DOHH2 (cell line): Measurements from ENCODE around the gene TSPAN12.

Source experiments
- H3F3A ChIP-seq: fragments of 200-600 bp; sonication (generic), shearing (Covaris generic); 2 replicates; pipeline ENCODE4 v1.6.0; 2016; ENCODE audit warnings: antibody characterized with exemption, mild to moderate bottlenecking; ENCODE audit not compliant: control insufficient read depth, insufficient read depth
- H3K27ac ChIP-seq: fragments of 200-600 bp; sonication (generic); 2 replicates; pipeline ENCODE4 v1.5.1; 2014; ENCODE audit warnings: low read depth, mild to moderate bottlenecking, low read length, moderate library complexity
- H3K27me3 ChIP-seq: fragments of 200-600 bp; sonication (generic); 2 replicates; pipeline ENCODE4 v1.6.1; 2014; ENCODE audit warnings: mild to moderate bottlenecking, low read length, mixed read lengths; ENCODE audit not compliant: control insufficient read depth
- H3K36me3 ChIP-seq: fragments of 200-600 bp; sonication (generic); 2 replicates; pipeline ENCODE4 v1.6.1; 2014; ENCODE audit warnings: mild to moderate bottlenecking, low read length, moderate library complexity, mixed read lengths; ENCODE audit not compliant: control insufficient read depth
- H3K4me1 ChIP-seq: fragments of 200-600 bp; sonication (generic); 2 replicates; pipeline ENCODE4 v1.6.1; 2014; ENCODE audit warnings: mild to moderate bottlenecking, low read length, mixed read lengths; ENCODE audit not compliant: control insufficient read depth
- H3K4me2 ChIP-seq: fragments of 200-600 bp; sonication (generic); 2 replicates; pipeline ENCODE4 v1.6.0; 2014; ENCODE audit warnings: mild to moderate bottlenecking, low read length, moderate library complexity
- H3K4me3 ChIP-seq: fragments of 200-600 bp; sonication (generic); 2 replicates; pipeline ENCODE4 v1.5.1; 2014; ENCODE audit warnings: mild to moderate bottlenecking, low read length, mixed read lengths
- H3K79me2 ChIP-seq: fragments of 200-600 bp; sonication (generic); 2 replicates; pipeline ENCODE4 v1.6.1; 2014; ENCODE audit warnings: mild to moderate bottlenecking, low read length, mixed read lengths; ENCODE audit not compliant: control insufficient read depth
- H3K9me2 ChIP-seq: fragments of 200-600 bp; sonication (generic); replicated peaks from 2 replicates; pipeline ENCODE4 v1.6.1; 2014; ENCODE audit warnings: mild to moderate bottlenecking, low read length, mixed read lengths; ENCODE audit not compliant: control insufficient read depth
- H3K9me3 ChIP-seq: fragments of 200-600 bp; sonication (generic); 2 replicates; pipeline ENCODE4 v1.6.1; 2014; ENCODE audit warnings: antibody characterized with exemption, low read length, mixed read lengths; ENCODE audit not compliant: control insufficient read depth, insufficient read depth
- H4K20me1 ChIP-seq: fragments of 200-600 bp; sonication (generic); 2 replicates; pipeline ENCODE4 v1.6.0; 2014; ENCODE audit warnings: low read depth, mild to moderate bottlenecking, antibody characterized with exemption, low read length, moderate library complexity; ENCODE audit not compliant: control insufficient read depth, insufficient read depth
- CTCF ChIP-seq: fragments of 200-600 bp; sonication (generic); IDR thresholded peaks from one replicate; pipeline ENCODE4 v1.5.1; 2014; ENCODE audit warnings: antibody characterized with exemption, mild to moderate bottlenecking, low read depth, low read length; ENCODE audit not compliant: poor library complexity, severe bottlenecking
- EZH2phosphoT487 ChIP-seq: fragments of 200-600 bp; sonication (generic); IDR thresholded peaks from 2 replicates; pipeline ENCODE4 v1.6.1; 2017; ENCODE audit warnings: borderline replicate concordance, mild to moderate bottlenecking, antibody characterized with exemption, low read length, moderate library complexity, mixed read lengths

Gene TSPAN12

DNA sequence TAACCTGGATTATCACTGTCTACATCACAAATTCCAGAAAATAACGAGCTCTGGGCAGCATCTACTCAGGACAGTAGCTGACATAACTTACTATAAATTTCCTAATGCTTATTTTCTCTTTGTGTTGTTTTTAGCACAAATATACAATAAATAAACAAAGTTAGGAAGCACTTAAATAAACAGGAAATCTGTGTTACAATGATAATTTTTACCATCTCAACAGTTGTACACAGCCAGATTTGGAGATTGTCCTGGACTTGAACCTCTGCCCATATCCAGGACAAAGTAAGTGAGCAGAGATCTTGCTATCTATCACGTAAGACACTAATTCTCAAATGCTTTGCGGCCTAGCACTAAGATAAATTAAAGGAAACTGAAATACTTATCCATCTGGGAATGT, 48.7 kb downstream of the TSPAN12 start:
- H3K27ac ChIP-seq: no peak overlapping the region
- H3K9me3 ChIP-seq: no peaks in the 10 kb centered on the region
- peaks cover 16% of the 10 kb centered on the region for H3K27me3 ChIP-seq
- TF ChIP-seq EZH2phosphoT487: no peak
- H3K79me2 ChIP-seq: no peaks in the 10 kb centered on the region
- no peak overlapping the region for H3K4me2 ChIP-seq
- H3K36me3 ChIP-seq: no peaks in the 10 kb centered on the region
- H3K4me3 ChIP-seq: no peak overlapping the region
- H3K4me1 ChIP-seq: no peaks in the 10 kb centered on the region
- H4K20me1 ChIP-seq: no peaks in the 10 kb centered on the region
- H3F3A ChIP-seq: no peaks in the 10 kb centered on the region
- no peaks in the 10 kb centered on the region for H3K9me2 ChIP-seq

DNA sequence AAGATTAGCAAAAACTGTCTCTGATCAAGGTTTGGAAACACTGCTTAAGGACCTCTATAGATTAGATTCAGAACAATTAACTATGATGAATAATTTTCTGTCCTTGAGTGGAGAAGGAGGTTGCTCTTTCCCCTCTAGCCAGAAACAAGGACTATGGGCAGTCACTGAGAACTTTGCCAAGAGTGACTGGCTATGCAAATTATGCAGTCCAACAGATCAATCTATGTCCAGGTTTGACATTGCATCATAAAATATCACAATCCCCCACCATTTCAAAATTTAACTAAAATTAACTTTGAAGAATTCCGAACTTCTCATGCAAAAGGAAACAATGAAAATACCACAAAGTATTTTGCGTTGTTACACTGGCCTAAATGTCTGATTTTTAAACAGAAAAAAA, 50.6 kb downstream of the TSPAN12 start:
- Histone ChIP-seq H3K27me3 (peaks cover 3% of the 10 kb centered on the region), H3K79me2 (no peaks in the 10 kb centered on the region), H3K4me2 (no peak overlapping the region), H3K9me3 (no peaks in the 10 kb centered on the region), H3K27ac (no peak overlapping the region), H3F3A (no peaks in the 10 kb centered on the region), H3K4me1 (no peaks in the 10 kb centered on the region), H3K9me2 (no peaks in the 10 kb centered on the region), H3K4me3 (no peak overlapping the region), H3K36me3 (no peaks in the 10 kb centered on the region), H4K20me1 (no peaks in the 10 kb centered on the region)
- TF ChIP-seq CTCF (no peak), EZH2phosphoT487 (no peak)

DNA sequence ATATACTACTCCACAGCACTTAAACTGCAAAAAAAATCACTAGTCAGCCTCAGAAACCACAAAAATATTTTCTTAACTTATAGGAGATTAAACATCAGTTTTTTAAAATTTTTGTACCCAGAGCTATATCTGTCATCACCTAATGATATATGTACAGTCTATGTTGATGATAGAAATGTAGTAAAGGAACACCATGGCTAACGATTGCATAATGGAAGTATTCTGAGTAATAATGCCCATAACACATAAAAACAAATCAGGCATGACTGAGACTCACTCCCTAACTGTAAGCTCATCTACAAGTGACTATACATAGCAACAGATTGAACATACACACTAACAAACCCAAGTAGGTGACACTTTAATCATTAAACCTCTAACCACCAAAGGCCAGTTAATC, 51.3 kb downstream of the TSPAN12 start:
- Histone ChIP-seq H3K4me1 (no peaks in the 10 kb centered on the region), H3K27me3 (peaks cover 3% of the 10 kb centered on the region), H3K4me3 (no peak overlapping the region), H3K79me2 (no peaks in the 10 kb centered on the region), H3K9me3 (no peaks in the 10 kb centered on the region), H4K20me1 (no peaks in the 10 kb centered on the region), H3F3A (no peaks in the 10 kb centered on the region), H3K27ac (no peak overlapping the region), H3K9me2 (no peaks in the 10 kb centered on the region), H3K4me2 (no peak overlapping the region), H3K36me3 (no peaks in the 10 kb centered on the region)
- TF ChIP-seq EZH2phosphoT487: no peak
- no peak for TF ChIP-seq CTCF

DNA sequence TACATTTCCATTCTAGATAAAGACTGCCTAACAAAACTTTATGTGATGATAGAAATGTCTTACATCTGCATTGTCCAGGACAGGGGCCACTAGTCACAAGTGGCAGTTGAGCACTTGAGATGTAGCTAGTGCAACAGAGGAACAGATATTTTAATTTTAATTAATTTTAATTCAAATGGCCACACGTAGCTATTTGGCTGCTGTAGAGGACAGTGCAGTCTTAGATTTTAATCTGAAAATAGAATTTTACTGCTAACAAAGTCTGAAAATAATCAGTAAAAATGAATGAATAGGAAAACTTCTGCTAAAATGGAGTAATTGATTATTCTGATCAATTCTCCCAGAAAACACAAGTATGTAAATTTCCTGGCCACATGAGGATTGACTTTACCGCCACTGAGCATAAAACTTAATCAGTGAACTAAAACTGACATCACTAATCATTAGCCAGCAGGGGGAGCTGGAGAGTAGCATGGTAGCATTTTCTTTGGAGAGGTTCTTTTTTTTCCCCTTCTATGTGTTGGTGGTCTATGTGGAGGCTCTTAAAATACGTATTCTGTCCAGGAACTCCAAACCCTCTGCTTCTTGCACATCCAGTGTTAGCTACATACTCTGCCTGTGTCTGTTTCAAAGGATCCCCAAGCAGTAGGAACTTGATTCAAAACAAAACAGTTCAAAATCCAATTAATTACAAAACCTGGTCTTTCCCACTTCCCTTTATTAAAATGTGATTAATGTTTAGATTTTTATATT, 52.1 kb downstream of the TSPAN12 start:
- Histone ChIP-seq H3K4me2 (no peak overlapping the region), H4K20me1 (no peaks in the 10 kb centered on the region), H3K4me3 (no peak overlapping the region), H3K36me3 (no peaks in the 10 kb centered on the region), H3K9me2 (no peaks in the 10 kb centered on the region), H3K4me1 (no peaks in the 10 kb centered on the region), H3K27me3 (peaks cover 3% of the 10 kb centered on the region), H3K9me3 (no peaks in the 10 kb centered on the region), H3K79me2 (no peaks in the 10 kb centered on the region), H3F3A (no peaks in the 10 kb centered on the region), H3K27ac (no peak overlapping the region)
- TF ChIP-seq CTCF (peak; percentile 90), EZH2phosphoT487 (no peak)
